HepG2 (cell line): ENCODE results near the gene GPN2.

Experiments
- ASH2L ChIP-seq: fragments of 300-600, 200-600 bp; sonication (generic); IDR thresholded peaks from 2 replicates; pipeline ENCODE4 v1.7.0; 2017; ENCODE audit warnings: low read depth, mild to moderate bottlenecking, moderate library complexity, mixed read lengths, low read length; ENCODE audit not compliant: insufficient read length
- CREB1 ChIP-seq, 2 experiments: fragments of 450-650 bp in 1 of 2; IDR thresholded peaks; 2 replicates each; pipeline ENCODE4 v1.6.1; 2016 to 2017; ENCODE audit warnings: control low read depth in 1 of 2, mild to moderate bottlenecking in 1 of 2, missing compliant biosample characterization in 1 of 2, missing genetic modification characterization in 1 of 2
- GTF2F1 ChIP-seq: fragments of 150-350 bp; IDR thresholded peaks from 2 replicates; pipeline ENCODE4 v1.6.1; 2014; ENCODE audit warnings: low read length
- JUND ChIP-seq: sonication (generic); formaldehyde crosslinking; IDR thresholded peaks from 2 replicates; pipeline ENCODE4 v1.8.0; 2022; ENCODE audit warnings: mild to moderate bottlenecking, missing genetic modification reagents
- NR1H2 ChIP-seq: sonication (generic); formaldehyde crosslinking; IDR thresholded peaks from 2 replicates; pipeline ENCODE4 v1.8.1; 2022; ENCODE audit warnings: low read depth, missing genetic modification reagents, borderline replicate concordance
- RAD21 ChIP-seq: fragments of 450-650 bp; formaldehyde crosslinking; IDR thresholded peaks from 2 replicates; pipeline ENCODE4 v1.5.0; 2020; ENCODE audit warnings: mild to moderate bottlenecking
- USF2 ChIP-seq, 2 experiments: sonication (generic) in 1 of 2; formaldehyde crosslinking in 1 of 2; IDR thresholded peaks; 2 replicates each; pipeline versions ENCODE4 v1.5.1 to v1.6.1; 2011 to 2020; ENCODE audit warnings: borderline replicate concordance in 1 of 2, low read depth in 1 of 2, low read length in 1 of 2, mild to moderate bottlenecking in 1 of 2, missing genetic modification reagents in 1 of 2, moderate library complexity in 1 of 2
- ZEB1 ChIP-seq: IDR thresholded peaks from 2 replicates; pipeline ENCODE4 v1.6.1; 2012; ENCODE audit warnings: mild to moderate bottlenecking, low read depth, inconsistent platforms; ENCODE audit not compliant: insufficient replicate concordance
- ZNF263 ChIP-seq: sonication (generic); formaldehyde crosslinking; IDR thresholded peaks from 2 replicates; pipeline ENCODE4 v1.4.0; 2020; ENCODE audit warnings: missing genetic modification reagents
- ZNF382 ChIP-seq: sonication (generic); formaldehyde crosslinking; IDR thresholded peaks from 2 replicates; pipeline ENCODE4 v1.5.0; 2020; ENCODE audit warnings: missing genetic modification reagents, mild to moderate bottlenecking, borderline replicate concordance
- ZNF672 ChIP-seq: sonication (generic); formaldehyde crosslinking; IDR thresholded peaks from 2 replicates; pipeline ENCODE4 v1.8.1; 2022; ENCODE audit warnings: missing genetic modification reagents
- TF ChIP-seq, protein P1 (sequence below): sonication (generic); formaldehyde crosslinking; IDR thresholded peaks from 2 replicates; pipeline ENCODE4 v1.5.0; 2020; ENCODE audit warnings: mild to moderate bottlenecking, missing genetic modification reagents, moderate library complexity

GRCh38 chr1:26900815-26901511 is 10.9 kb upstream of the GPN2 start:
- TF ChIP-seq ZEB1 (no peak), ZNF263 (no peak), RAD21 (CRISPR knock-in tag) (no peak), GTF2F1 (no peak), NR1H2 (CRISPR knock-in tag) (no peak), USF2 (IDR thresholded peaks at IDR 0.05; ENCODE audit: low read depth, low read length) (no peak), USF2 (CRISPR knock-in tag; IDR thresholded peaks at IDR 0.05; ENCODE audit: borderline replicate concordance) (no peak), JUND (CRISPR knock-in tag) (no peak), CREB1 (IDR thresholded peaks at IDR 0.05) (no peak), CREB1 (CRISPR knock-in tag; IDR thresholded peaks at IDR 0.05) (no peak), ZNF382 (CRISPR knock-in tag) (no peak), ZNF672 (CRISPR knock-in tag) (no peak), ASH2L (no peak)
- TF ChIP-seq, protein P1, sequence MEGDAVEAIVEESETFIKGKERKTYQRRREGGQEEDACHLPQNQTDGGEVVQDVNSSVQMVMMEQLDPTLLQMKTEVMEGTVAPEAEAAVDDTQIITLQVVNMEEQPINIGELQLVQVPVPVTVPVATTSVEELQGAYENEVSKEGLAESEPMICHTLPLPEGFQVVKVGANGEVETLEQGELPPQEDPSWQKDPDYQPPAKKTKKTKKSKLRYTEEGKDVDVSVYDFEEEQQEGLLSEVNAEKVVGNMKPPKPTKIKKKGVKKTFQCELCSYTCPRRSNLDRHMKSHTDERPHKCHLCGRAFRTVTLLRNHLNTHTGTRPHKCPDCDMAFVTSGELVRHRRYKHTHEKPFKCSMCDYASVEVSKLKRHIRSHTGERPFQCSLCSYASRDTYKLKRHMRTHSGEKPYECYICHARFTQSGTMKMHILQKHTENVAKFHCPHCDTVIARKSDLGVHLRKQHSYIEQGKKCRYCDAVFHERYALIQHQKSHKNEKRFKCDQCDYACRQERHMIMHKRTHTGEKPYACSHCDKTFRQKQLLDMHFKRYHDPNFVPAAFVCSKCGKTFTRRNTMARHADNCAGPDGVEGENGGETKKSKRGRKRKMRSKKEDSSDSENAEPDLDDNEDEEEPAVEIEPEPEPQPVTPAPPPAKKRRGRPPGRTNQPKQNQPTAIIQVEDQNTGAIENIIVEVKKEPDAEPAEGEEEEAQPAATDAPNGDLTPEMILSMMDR (CRISPR knock-in tag) = no peak
